Smooth muscle cell (in vitro differentiated cells): ENCODE results near the gene NMNAT2. TPM values are rescaled to one million over a fixed set of nuclear protein-coding genes. Genes with fewer than 3 reads are reported as not detected.

Source experiments
- DNase-seq: peaks from one replicate; lab custom pipeline; 2025; ENCODE audit not compliant: unreplicated experiment; lab: John Stamatoyannopoulos, UW
- H2AFZ ChIP-seq: fragments of 200-600 bp; sonication (generic); 2 replicates; pipeline ENCODE4 v1.6.0; 2016; ENCODE audit warnings: antibody characterized with exemption, low read depth, mild to moderate bottlenecking
- H3F3A ChIP-seq: fragments of 200-600 bp; sonication (generic); 2 replicates; pipeline ENCODE4 v1.6.0; 2017; ENCODE audit warnings: antibody characterized with exemption, low read depth
- H3K27ac ChIP-seq: fragments of 200-600 bp; sonication (generic); 2 replicates; pipeline ENCODE4 v1.5.1; 2016; ENCODE audit warnings: low read depth, mild to moderate bottlenecking
- H3K27me3 ChIP-seq: fragments of 200-600 bp; sonication (generic); 2 replicates; pipeline ENCODE4 v1.6.1; 2016; ENCODE audit warnings: low read depth, mild to moderate bottlenecking
- H3K36me3 ChIP-seq: fragments of 200-600 bp; sonication (generic); 2 replicates; pipeline ENCODE4 v1.5.1; 2016; ENCODE audit warnings: low read depth
- H3K4me1 ChIP-seq: fragments of 200-600 bp; sonication (generic); 2 replicates; pipeline ENCODE4 v1.5.1; 2016; ENCODE audit warnings: low read depth
- H3K4me2 ChIP-seq: fragments of 200-600 bp; sonication (generic); 2 replicates; pipeline ENCODE4 v1.6.0; 2016; ENCODE audit warnings: mild to moderate bottlenecking
- H3K4me3 ChIP-seq: fragments of 200-600 bp; sonication (generic); 2 replicates; pipeline ENCODE4 v1.5.1; 2016; ENCODE audit warnings: mild to moderate bottlenecking
- H3K79me2 ChIP-seq: fragments of 200-600 bp; sonication (generic); 2 replicates; pipeline ENCODE4 v1.6.0; 2016; ENCODE audit warnings: low read depth, mild to moderate bottlenecking
- H3K9ac ChIP-seq: fragments of 200-600 bp; sonication (generic); 2 replicates; pipeline ENCODE4 v1.6.0; 2016; ENCODE audit warnings: low read depth
- H3K9me3 ChIP-seq: fragments of 200-600 bp; sonication (generic); replicated peaks from 2 replicates; pipeline ENCODE4 v1.5.1; 2016; ENCODE audit warnings: low read depth
- H4K20me1 ChIP-seq: fragments of 200-600 bp; sonication (generic); 2 replicates; pipeline ENCODE4 v1.6.0; 2016; ENCODE audit warnings: low read depth
- WGBS: methylation state at CpG from one replicate; pipeline ENCODE4 v1.1.7; 2016; ENCODE audit warnings: low lambda C conversion rate; 5-methylcytosine and 5-hydroxymethylcytosine counted together
- polyA plus RNA-seq: library from polyadenylated mRNA; unstranded; fragments of >200 nt; fragmentation: Nextera tagmentation; extraction: Ambion mirVana; gene quantifications from 2 replicates; pipeline ENCODE4 v1.2.1, GENCODE V29; 2016
- total RNA-seq: library from RNA; depleted of rRNA; stranded (reverse); fragments of >200 nt; gene quantifications from 2 replicates; pipeline ENCODE4 v1.2.3, GENCODE V29; 2014
- TF ChIP-seq, protein P1 (sequence below): fragments of 200-600 bp; sonication (generic); IDR thresholded peaks from 2 replicates; pipeline ENCODE4 v1.5.1; 2017; ENCODE audit warnings: borderline replicate concordance, mild to moderate bottlenecking, antibody characterized with exemption; ENCODE audit not compliant: insufficient read depth, poor library complexity, severe bottlenecking

The NMNAT2 gene
- total and polyA plus RNA-seq, 2 experiments from 2014 or later, result 0.22 to 0.43 TPM

DNA sequence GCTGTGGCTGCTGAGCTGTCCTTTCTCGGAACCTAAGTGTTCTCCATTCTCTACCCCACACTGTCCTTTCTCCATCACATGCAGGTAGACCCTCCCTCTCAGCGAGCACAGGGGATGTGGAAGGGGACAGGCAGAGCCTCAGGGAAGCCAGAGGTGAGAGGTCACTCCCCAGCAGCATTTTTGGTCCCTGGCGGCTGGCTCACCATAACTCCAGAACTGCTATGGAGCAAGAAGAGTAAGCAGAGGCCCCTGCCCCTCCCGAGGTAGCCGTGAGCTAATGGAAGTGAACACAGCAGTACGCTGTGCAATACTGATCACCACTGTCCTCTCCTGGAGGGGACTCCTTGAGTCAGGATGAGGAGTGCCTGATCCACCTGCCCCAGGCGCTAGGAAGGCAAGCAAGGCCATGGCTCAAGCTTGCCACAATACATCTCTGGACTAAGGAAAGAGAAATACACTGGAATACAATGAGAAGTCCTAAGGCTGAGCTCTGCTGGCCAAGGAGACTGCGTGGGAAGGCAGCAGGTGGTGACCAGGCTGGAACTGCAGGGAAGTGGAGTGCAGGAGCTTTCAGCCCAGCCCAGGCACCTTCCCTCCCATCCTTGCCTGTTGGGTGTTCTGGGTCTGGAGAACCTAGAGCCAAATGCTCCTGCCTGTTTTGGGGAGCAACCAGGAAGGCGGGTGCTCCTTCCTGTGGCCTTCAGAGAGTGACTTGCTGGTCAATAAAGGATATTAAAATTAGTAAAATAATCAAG, 135.9 kb downstream of the NMNAT2 start:
- H3K4me3 ChIP-seq, result no peak overlapping the region
- no peak for DNase-seq
- no peaks in the 10 kb centered on the region for H3K27me3 ChIP-seq
- TF ChIP-seq, protein P1, sequence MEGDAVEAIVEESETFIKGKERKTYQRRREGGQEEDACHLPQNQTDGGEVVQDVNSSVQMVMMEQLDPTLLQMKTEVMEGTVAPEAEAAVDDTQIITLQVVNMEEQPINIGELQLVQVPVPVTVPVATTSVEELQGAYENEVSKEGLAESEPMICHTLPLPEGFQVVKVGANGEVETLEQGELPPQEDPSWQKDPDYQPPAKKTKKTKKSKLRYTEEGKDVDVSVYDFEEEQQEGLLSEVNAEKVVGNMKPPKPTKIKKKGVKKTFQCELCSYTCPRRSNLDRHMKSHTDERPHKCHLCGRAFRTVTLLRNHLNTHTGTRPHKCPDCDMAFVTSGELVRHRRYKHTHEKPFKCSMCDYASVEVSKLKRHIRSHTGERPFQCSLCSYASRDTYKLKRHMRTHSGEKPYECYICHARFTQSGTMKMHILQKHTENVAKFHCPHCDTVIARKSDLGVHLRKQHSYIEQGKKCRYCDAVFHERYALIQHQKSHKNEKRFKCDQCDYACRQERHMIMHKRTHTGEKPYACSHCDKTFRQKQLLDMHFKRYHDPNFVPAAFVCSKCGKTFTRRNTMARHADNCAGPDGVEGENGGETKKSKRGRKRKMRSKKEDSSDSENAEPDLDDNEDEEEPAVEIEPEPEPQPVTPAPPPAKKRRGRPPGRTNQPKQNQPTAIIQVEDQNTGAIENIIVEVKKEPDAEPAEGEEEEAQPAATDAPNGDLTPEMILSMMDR, result no peak
- H3F3A ChIP-seq, result peaks cover 12% of the 10 kb centered on the region
- H3K4me2 ChIP-seq, result no peak overlapping the region
- H3K27ac ChIP-seq, result no peak overlapping the region
- peaks cover 14% of the 10 kb centered on the region for H3K4me1 ChIP-seq
- H4K20me1 ChIP-seq, result no peaks in the 10 kb centered on the region
- no peaks in the 10 kb centered on the region for H3K36me3 ChIP-seq
- WGBS, result 83% methylated on average over 9 of the region's 9 CpGs
- H3K79me2 ChIP-seq, result no peaks in the 10 kb centered on the region
- H3K9me3 ChIP-seq, result no peaks in the 10 kb centered on the region
- no peak overlapping the region for H3K9ac ChIP-seq
- peak overlapping the region; percentile 20 for H2AFZ ChIP-seq

DNA sequence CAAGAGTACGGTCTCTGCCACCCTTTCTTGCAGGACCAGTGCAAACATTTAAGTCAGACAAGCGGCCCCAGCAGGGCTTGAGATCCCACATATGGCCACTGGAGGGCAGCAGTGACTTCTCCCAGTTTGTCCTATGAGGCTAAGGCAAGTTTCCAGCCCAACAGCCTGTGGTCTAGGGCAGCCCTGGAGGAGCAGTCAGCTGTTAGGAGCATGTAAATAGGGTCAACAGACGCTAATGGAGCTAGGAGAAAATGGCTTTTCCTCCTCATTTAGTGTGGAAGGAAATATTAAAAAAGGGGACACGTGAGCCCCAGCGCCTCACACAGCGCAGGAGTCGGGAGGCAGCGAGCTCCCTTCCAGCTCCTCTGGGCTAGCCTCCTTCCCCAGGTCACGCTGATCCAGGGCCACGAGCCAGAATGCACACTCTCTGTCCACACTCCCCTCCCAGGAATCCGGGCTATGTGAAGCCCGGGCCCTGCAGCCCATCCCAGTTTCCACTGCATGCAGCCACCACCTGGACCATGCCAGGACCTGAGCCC, 136.6 kb downstream of the NMNAT2 start:
- no peaks in the 10 kb centered on the region for H4K20me1 ChIP-seq
- no peaks in the 10 kb centered on the region for H3K79me2 ChIP-seq
- H3K27ac ChIP-seq, result no peak overlapping the region
- no peaks in the 10 kb centered on the region for H3K36me3 ChIP-seq
- WGBS, result 32% methylated on average over 12 of the region's 12 CpGs
- H3K27me3 ChIP-seq, result no peaks in the 10 kb centered on the region
- peaks cover 14% of the 10 kb centered on the region for H3K4me1 ChIP-seq
- H3F3A ChIP-seq, result peaks cover 15% of the 10 kb centered on the region
- TF ChIP-seq, protein P1, result peak; percentile 83
- DNase-seq, result peak; percentile 72
- no peak overlapping the region for H3K4me2 ChIP-seq
- no peak overlapping the region for H3K9ac ChIP-seq
- H3K9me3 ChIP-seq, result no peaks in the 10 kb centered on the region
- no peak overlapping the region for H3K4me3 ChIP-seq
- H2AFZ ChIP-seq, result peak overlapping the region; percentile 20

DNA sequence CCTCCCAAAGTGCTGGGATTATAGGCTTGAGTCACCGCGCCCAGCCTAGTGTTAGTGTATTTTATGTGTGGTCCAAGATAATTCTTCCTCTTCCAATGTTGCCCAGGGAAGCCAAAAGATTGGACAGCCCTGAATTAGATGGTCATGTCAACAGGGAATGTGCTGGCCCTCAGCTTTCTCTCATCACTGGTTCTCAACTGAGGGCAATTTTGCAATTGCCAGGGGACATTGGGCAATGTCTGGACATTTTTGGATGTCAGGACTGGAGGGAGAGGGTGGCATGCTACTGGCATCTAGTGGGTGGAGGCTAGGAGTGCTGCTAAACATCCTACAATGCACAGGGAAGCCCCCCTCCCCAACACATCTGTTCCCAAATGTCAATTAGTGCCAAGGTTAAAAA, 137.1 kb downstream of the NMNAT2 start:
- Histone ChIP-seq H4K20me1 (no peaks in the 10 kb centered on the region), H3K9ac (no peak overlapping the region), H3K36me3 (no peaks in the 10 kb centered on the region), H3K4me1 (peaks cover 14% of the 10 kb centered on the region), H3K79me2 (no peaks in the 10 kb centered on the region), H3F3A (peaks cover 16% of the 10 kb centered on the region), H3K27me3 (no peaks in the 10 kb centered on the region), H3K4me2 (no peak overlapping the region), H3K9me3 (no peaks in the 10 kb centered on the region), H3K4me3 (no peak overlapping the region), H2AFZ (no peak overlapping the region), H3K27ac (no peak overlapping the region)
- WGBS, result 84% methylated on average over 2 of the region's 2 CpGs
- DNase-seq, result no peak
- TF ChIP-seq, protein P1, result no peak
